Vagina (tissue), 2 donors: Measurements from ENCODE around the gene MRTFB.

Experiments
- CTCF ChIP-seq, 3 experiments: fragments of 450-650 bp in 2 of 3; fragments of 200-600 bp in 1 of 3; sonication (generic) in 1 of 3; IDR thresholded peaks; one replicate each; pipeline ENCODE4 v1.5.1; 2017 to 2019; ENCODE audit warnings: antibody characterized with exemption in 3 of 3, mild to moderate bottlenecking in 2 of 3, moderate library complexity in 2 of 3
- POLR2A ChIP-seq, 2 donors: fragments of 450-650 bp; IDR thresholded peaks; one replicate each; pipeline ENCODE4 v1.6.1; 2017; ENCODE audit warnings: antibody characterized with exemption in 2 of 2, mild to moderate bottlenecking in 2 of 2, moderate library complexity in 2 of 2
- POLR2AphosphoS5 ChIP-seq, 2 donors: sonication (generic); formaldehyde crosslinking; IDR thresholded peaks; one replicate each; pipeline ENCODE4 v1.9.0; 2017; ENCODE audit warnings: antibody characterized with exemption in 2 of 2, mild to moderate bottlenecking in 2 of 2, low read depth in 1 of 2; ENCODE audit not compliant: insufficient read depth in 1 of 2

- TF ChIP-seq CTCF (IDR thresholded peaks at IDR 0.05) (no peak), POLR2AphosphoS5 (IDR thresholded peaks at IDR 0.05; ENCODE audit: insufficient read depth in 1 of 2, low read depth in 1 of 2) (no peak), POLR2A (IDR thresholded peaks at IDR 0.05) (no peak)
These were observed 34.7 kb downstream of the MRTFB start for GRCh38 chr16:14105760-14106375.
